ENCODE measurements around the gene SMARCE1.

The SMARCE1 gene

GRCh38 chr17:40612599-40613244 lies 34.9 kb downstream of the SMARCE1 start:
- H3K4me1 ChIP-seq (ENCODE audit: control insufficient read depth, low read length): peaks cover 18% of the 10 kb centered on the region
- no peaks in the 10 kb centered on the region for H3K9me2 ChIP-seq (replicated peaks; ENCODE audit: control insufficient read depth, low read length)
- H3K9me3 ChIP-seq (ENCODE audit: control insufficient read depth, insufficient read depth, low read length): no peaks in the 10 kb centered on the region
- no peaks in the 10 kb centered on the region; the same call in 1 of the 2 replicates for H3F3A ChIP-seq (ENCODE audit: control insufficient read depth, insufficient read depth)
- H3K4me3 ChIP-seq (ENCODE audit: low read length): no peak overlapping the region
- no peaks in the 10 kb centered on the region for H3K79me2 ChIP-seq (ENCODE audit: control insufficient read depth, low read length)
- no peak overlapping the region for H3K4me2 ChIP-seq (ENCODE audit: low read length)
- H3K27me3 ChIP-seq (ENCODE audit: control insufficient read depth, low read length): peaks cover 9% of the 10 kb centered on the region
- TF ChIP-seq EZH2phosphoT487 (IDR thresholded peaks at IDR 0.05; ENCODE audit: borderline replicate concordance, low read length): no peak
- TF ChIP-seq, protein P1, sequence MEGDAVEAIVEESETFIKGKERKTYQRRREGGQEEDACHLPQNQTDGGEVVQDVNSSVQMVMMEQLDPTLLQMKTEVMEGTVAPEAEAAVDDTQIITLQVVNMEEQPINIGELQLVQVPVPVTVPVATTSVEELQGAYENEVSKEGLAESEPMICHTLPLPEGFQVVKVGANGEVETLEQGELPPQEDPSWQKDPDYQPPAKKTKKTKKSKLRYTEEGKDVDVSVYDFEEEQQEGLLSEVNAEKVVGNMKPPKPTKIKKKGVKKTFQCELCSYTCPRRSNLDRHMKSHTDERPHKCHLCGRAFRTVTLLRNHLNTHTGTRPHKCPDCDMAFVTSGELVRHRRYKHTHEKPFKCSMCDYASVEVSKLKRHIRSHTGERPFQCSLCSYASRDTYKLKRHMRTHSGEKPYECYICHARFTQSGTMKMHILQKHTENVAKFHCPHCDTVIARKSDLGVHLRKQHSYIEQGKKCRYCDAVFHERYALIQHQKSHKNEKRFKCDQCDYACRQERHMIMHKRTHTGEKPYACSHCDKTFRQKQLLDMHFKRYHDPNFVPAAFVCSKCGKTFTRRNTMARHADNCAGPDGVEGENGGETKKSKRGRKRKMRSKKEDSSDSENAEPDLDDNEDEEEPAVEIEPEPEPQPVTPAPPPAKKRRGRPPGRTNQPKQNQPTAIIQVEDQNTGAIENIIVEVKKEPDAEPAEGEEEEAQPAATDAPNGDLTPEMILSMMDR (IDR thresholded peaks at IDR 0.05; ENCODE audit: low read depth, low read length, poor library complexity, severe bottlenecking): no peak
- no peak overlapping the region for H3K27ac ChIP-seq (ENCODE audit: low read depth, low read length)
- no peaks in the 10 kb centered on the region for H4K20me1 ChIP-seq (ENCODE audit: control insufficient read depth, insufficient read depth, low read depth, low read length)
- no peaks in the 10 kb centered on the region for H3K36me3 ChIP-seq (ENCODE audit: control insufficient read depth, low read length)

DNA sequence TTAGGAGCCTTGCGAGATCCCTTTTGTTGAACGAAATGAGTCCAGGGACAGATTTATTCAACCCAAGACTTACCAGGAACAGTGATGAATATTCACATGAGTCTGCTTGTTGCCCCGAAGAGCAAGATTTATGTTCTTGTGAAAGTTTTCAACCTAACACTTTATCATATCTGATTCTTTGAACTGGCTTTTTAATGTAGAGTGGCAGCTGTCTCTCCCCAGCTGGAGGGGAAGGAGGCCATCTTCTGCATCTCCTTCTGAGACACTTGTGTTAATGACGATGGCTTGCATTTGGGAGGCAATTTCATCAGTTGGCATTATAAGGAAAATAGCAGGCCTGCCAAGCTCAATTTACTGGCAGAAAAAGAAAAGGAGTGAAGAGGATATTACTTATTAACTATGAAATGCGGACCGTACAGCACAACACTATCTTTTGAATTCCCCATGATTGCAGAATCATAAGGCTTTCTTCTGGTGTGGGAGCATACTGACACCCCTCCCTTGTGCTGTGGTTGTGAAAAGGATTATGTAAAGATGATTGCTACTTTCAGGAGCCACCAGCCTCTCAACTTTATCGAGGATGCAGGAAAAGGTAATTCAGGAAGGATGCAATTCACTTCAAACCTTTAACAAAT lies 35.7 kb downstream of the SMARCE1 start:
- no peak overlapping the region for H3K27ac ChIP-seq (ENCODE audit: low read depth, low read length)
- H4K20me1 ChIP-seq (ENCODE audit: control insufficient read depth, insufficient read depth, low read depth, low read length): no peaks in the 10 kb centered on the region
- no peak overlapping the region for H3K4me3 ChIP-seq (ENCODE audit: low read length)
- no peak for TF ChIP-seq EZH2phosphoT487 (IDR thresholded peaks at IDR 0.05; ENCODE audit: borderline replicate concordance, low read length)
- TF ChIP-seq, protein P1 (IDR thresholded peaks at IDR 0.05; ENCODE audit: low read depth, low read length, poor library complexity, severe bottlenecking): no peak
- no peaks in the 10 kb centered on the region for H3K79me2 ChIP-seq (ENCODE audit: control insufficient read depth, low read length)
- H3K9me2 ChIP-seq (replicated peaks; ENCODE audit: control insufficient read depth, low read length): no peaks in the 10 kb centered on the region
- H3K4me2 ChIP-seq (ENCODE audit: low read length): no peak overlapping the region
- H3K9me3 ChIP-seq (ENCODE audit: control insufficient read depth, insufficient read depth, low read length): no peaks in the 10 kb centered on the region
- H3K27me3 ChIP-seq (ENCODE audit: control insufficient read depth, low read length): peaks cover 9% of the 10 kb centered on the region
- no peaks in the 10 kb centered on the region; the same call in 1 of the 2 replicates for H3F3A ChIP-seq (ENCODE audit: control insufficient read depth, insufficient read depth)
- no peaks in the 10 kb centered on the region for H3K36me3 ChIP-seq (ENCODE audit: control insufficient read depth, low read length)
- peaks cover 18% of the 10 kb centered on the region for H3K4me1 ChIP-seq (ENCODE audit: control insufficient read depth, low read length)

GRCh38 chr17:40610359-40610758 lies 37.3 kb downstream of the SMARCE1 start:
- peaks cover 9% of the 10 kb centered on the region for H3K27me3 ChIP-seq (ENCODE audit: control insufficient read depth, low read length)
- H3K79me2 ChIP-seq (ENCODE audit: control insufficient read depth, low read length): no peaks in the 10 kb centered on the region
- TF ChIP-seq, protein P1 (IDR thresholded peaks at IDR 0.05; ENCODE audit: low read depth, low read length, poor library complexity, severe bottlenecking): no peak
- TF ChIP-seq EZH2phosphoT487 (IDR thresholded peaks at IDR 0.05; ENCODE audit: borderline replicate concordance, low read length): no peak
- no peak overlapping the region for H3K4me3 ChIP-seq (ENCODE audit: low read length)
- H3K36me3 ChIP-seq (ENCODE audit: control insufficient read depth, low read length): no peaks in the 10 kb centered on the region
- no peaks in the 10 kb centered on the region for H4K20me1 ChIP-seq (ENCODE audit: control insufficient read depth, insufficient read depth, low read depth, low read length)
- no peaks in the 10 kb centered on the region for H3K9me3 ChIP-seq (ENCODE audit: control insufficient read depth, insufficient read depth, low read length)
- H3K4me1 ChIP-seq (ENCODE audit: control insufficient read depth, low read length): peaks cover 9% of the 10 kb centered on the region
- H3F3A ChIP-seq (ENCODE audit: control insufficient read depth, insufficient read depth): no peaks in the 10 kb centered on the region; the same call in 1 of the 2 replicates
- H3K27ac ChIP-seq (ENCODE audit: low read depth, low read length): no peak overlapping the region
- no peak overlapping the region for H3K4me2 ChIP-seq (ENCODE audit: low read length)
- H3K9me2 ChIP-seq (replicated peaks; ENCODE audit: control insufficient read depth, low read length): no peaks in the 10 kb centered on the region

Data from DOHH2 (cell line).